CD14-positive monocyte (primary cell): ENCODE data around the gene ABAT. TPM values are rescaled to one million over a fixed set of nuclear protein-coding genes. Genes with fewer than 3 reads are reported as not detected.

Experiments
- DNase-seq, 3 donors: peaks; one replicate each; pipeline ENCODE4 v3.0.0-alpha.2; 2011 to 2022
- H2AFZ ChIP-seq: 2 replicates; pipeline ENCODE4 v1.6.0; 2012; ENCODE audit warnings: mild to moderate bottlenecking, low read depth, low read length, inconsistent platforms; ENCODE audit not compliant: insufficient read depth, poor library complexity, severe bottlenecking
- H3K27ac ChIP-seq, 2 donors: 1 replicate in 1 of 2; 2 replicates in 1 of 2; pipeline ENCODE4 v1.5.1; 2012 to 2013; ENCODE audit warnings: low read length in 2 of 2, control low read depth in 1 of 2, inconsistent platforms in 1 of 2, low read depth in 1 of 2, mild to moderate bottlenecking in 1 of 2
- H3K27me3 ChIP-seq, 2 donors: one replicate each; pipeline versions ENCODE4 v1.6.0 to v1.6.1; 2011 to 2013; ENCODE audit warnings: low read length in 2 of 2; ENCODE audit not compliant: control insufficient read depth in 2 of 2, insufficient read depth in 2 of 2
- H3K36me3 ChIP-seq, 2 donors: replicated peaks in 1 of 2; 1 replicate in 1 of 2; 2 replicates in 1 of 2; pipeline versions ENCODE4 v1.5.1 to v1.6.1; 2012 to 2013; ENCODE audit warnings: low read length in 2 of 2, control low read depth in 1 of 2, inconsistent platforms in 1 of 2, mild to moderate bottlenecking in 1 of 2; ENCODE audit not compliant: insufficient read depth in 2 of 2, control insufficient read depth in 1 of 2
- H3K4me1 ChIP-seq, 2 donors: 1 replicate in 1 of 2; 2 replicates in 1 of 2; pipeline versions ENCODE4 v1.5.1 to v1.6.1; 2012 to 2013; ENCODE audit warnings: low read length in 2 of 2, control low read depth in 1 of 2, inconsistent platforms in 1 of 2, mild to moderate bottlenecking in 1 of 2, moderate library complexity in 1 of 2; ENCODE audit not compliant: insufficient read depth in 2 of 2, control insufficient read depth in 1 of 2
- H3K4me2 ChIP-seq: replicated peaks from 2 replicates; pipeline ENCODE3; 2012; ENCODE audit warnings: low read length, moderate library complexity, mild to moderate bottlenecking; ENCODE audit not compliant: poor library complexity, severe bottlenecking; ENCODE audit errors: extremely low read depth
- H3K4me3 ChIP-seq, 3 experiments: fragments of 200-600 bp in 1 of 3; sonication (generic) in 1 of 3; replicated peaks in 1 of 3; 1 replicate in 2 of 3; 2 replicates in 1 of 3; pipeline ENCODE4 v1.5.1; 2011 to 2013; ENCODE audit warnings: low read length in 3 of 3, mild to moderate bottlenecking in 3 of 3, control low read depth in 2 of 3, low read depth in 2 of 3, inconsistent platforms in 1 of 3, moderate library complexity in 1 of 3
- H3K79me2 ChIP-seq: 2 replicates; pipeline ENCODE4 v1.6.0; 2012; ENCODE audit warnings: mild to moderate bottlenecking, control low read depth, inconsistent platforms, low read length, moderate library complexity; ENCODE audit not compliant: insufficient read depth
- H3K9ac ChIP-seq: 2 replicates; pipeline ENCODE4 v1.6.0; 2017; ENCODE audit warnings: low read length, mild to moderate bottlenecking; ENCODE audit not compliant: insufficient read depth, poor library complexity, severe bottlenecking
- H3K9me3 ChIP-seq, 2 donors: replicated peaks in 1 of 2; 1 replicate in 1 of 2; 2 replicates in 1 of 2; pipeline versions ENCODE4 v1.5.1 to v1.6.1; 2012 to 2013; ENCODE audit warnings: low read length in 2 of 2, control low read depth in 1 of 2; ENCODE audit not compliant: control insufficient read depth in 1 of 2, insufficient read depth in 1 of 2
- H4K20me1 ChIP-seq: 2 replicates; pipeline ENCODE4 v1.6.0; 2012; ENCODE audit warnings: mild to moderate bottlenecking, low read length, control low read depth, moderate library complexity; ENCODE audit not compliant: insufficient read depth
- H3K27ac Mint-ChIP-seq, 7 donors: one replicate each; pipeline ENCODE4 v1.8.0; 2020; ENCODE audit warnings: mild to moderate bottlenecking in 7 of 7, mixed read lengths in 7 of 7, moderate library complexity in 6 of 7, inconsistent platforms in 2 of 7
- H3K27me3 Mint-ChIP-seq, 3 donors: one replicate each; pipeline ENCODE4 v1.8.0; 2021 to 2022; ENCODE audit warnings: low read depth in 3 of 3, mild to moderate bottlenecking in 3 of 3, mixed read lengths in 3 of 3, moderate library complexity in 3 of 3, inconsistent platforms in 1 of 3
- H3K36me3 Mint-ChIP-seq, 2 donors: one replicate each; pipeline ENCODE4 v1.8.0; 2020; ENCODE audit warnings: mixed read lengths in 2 of 2, inconsistent platforms in 1 of 2, mild to moderate bottlenecking in 1 of 2
- H3K4me1 Mint-ChIP-seq: one replicate; pipeline ENCODE4 v1.8.0; 2020; ENCODE audit warnings: mild to moderate bottlenecking, mixed read lengths
- H3K4me3 Mint-ChIP-seq, 2 donors: one replicate each; pipeline ENCODE4 v1.8.0; 2020; ENCODE audit warnings: mild to moderate bottlenecking in 2 of 2, mixed read lengths in 2 of 2, moderate library complexity in 1 of 2
- H3K9me3 Mint-ChIP-seq, 7 donors: one replicate each; pipeline ENCODE4 v1.8.0; 2020 to 2022; ENCODE audit warnings: mixed read lengths in 7 of 7, mild to moderate bottlenecking in 6 of 7, moderate library complexity in 6 of 7, inconsistent platforms in 2 of 7
- WGBS: methylation state at CpG from one replicate; pipeline ENCODE4 v1.1.5; 2013; ENCODE audit warnings: missing lambda C conversion rate; ENCODE audit not compliant: insufficient coverage; 5-methylcytosine and 5-hydroxymethylcytosine counted together
- intact Hi-C, 2 donors: fragments of 100-400 bp; cut with micrococcal nuclease; formaldehyde crosslinking; loops; one replicate each; pipeline versions ENCODE4 v1.15.0 to v1.15.1; 2023
- polyA plus RNA-seq, 3 donors: library from polyadenylated mRNA; depleted of rRNA in 1 of 3; unstranded in 2 of 3; stranded (reverse) in 1 of 3; fragments of 300-500 nt in 2 of 3; fragments of >200 nt in 1 of 3; fragmentation: Illumina TruSeq in 2 of 3; gene quantifications; 1 replicate in 2 of 3; 2 replicates in 1 of 3; pipeline ENCODE4 v1.2.3, GENCODE V29; 2012 to 2021
- TF ChIP-seq, protein P1 (sequence below): fragments of 200-600 bp; IDR thresholded peaks from one replicate; pipeline ENCODE4 v1.8.0; 2022; ENCODE audit warnings: antibody characterized with exemption, mild to moderate bottlenecking

Gene ABAT
- polyA plus RNA-seq, 3 donors: 4.9 to 11.8 (median 8.7) TPM

DNA sequence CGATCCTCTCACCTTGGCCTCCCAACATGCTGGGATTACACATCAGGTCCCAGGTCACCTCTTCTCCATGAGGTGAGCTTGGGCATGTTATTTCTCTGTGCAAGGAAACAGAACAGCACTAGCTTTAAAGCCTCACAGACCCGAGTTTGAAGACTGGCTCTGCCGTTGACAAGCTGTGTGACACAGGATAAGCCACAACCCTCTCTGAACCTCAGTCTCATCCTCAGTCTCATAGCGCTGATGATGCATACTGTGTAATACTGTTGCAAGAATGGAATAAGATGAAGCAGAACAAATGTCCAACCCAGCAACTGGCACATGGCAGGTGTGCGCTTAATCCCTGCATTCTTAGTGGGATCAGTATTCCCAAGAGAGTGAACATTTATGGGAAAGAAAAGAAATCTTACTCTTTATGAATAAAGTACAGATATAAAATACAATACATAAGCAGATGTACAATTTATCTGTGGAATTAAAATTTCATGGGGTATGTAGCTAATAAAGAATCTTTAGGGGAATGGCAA is 43.5 kb downstream of the ABAT start:
- Histone ChIP-seq H3K27ac (no peak overlapping the region), H4K20me1 (peaks cover 3% of the 10 kb centered on the region), H3K27me3 (no peaks in the 10 kb centered on the region), H3K4me2 (no peak overlapping the region), H3K36me3 (peaks cover 0 to 17% of the 10 kb centered on the region in 2 donors), H2AFZ (no peak overlapping the region), H3K4me1 (no peaks in the 10 kb centered on the region), H3K9ac (no peak overlapping the region), H3K4me3 (no peak overlapping the region), H3K9me3 (no peaks in the 10 kb centered on the region), H3K79me2 (no peaks in the 10 kb centered on the region)
- no peak for DNase-seq
- intact Hi-C loops: no loop called here
- WGBS: 100% methylated on average over 1 of the region's 5 CpGs
- H3K4me3 Mint-ChIP-seq: no peak overlapping the region
- H3K36me3 Mint-ChIP-seq: peaks cover 15 to 34% of the 10 kb centered on the region in 2 donors
- no peak overlapping the region for H3K27ac Mint-ChIP-seq
- no peaks in the 10 kb centered on the region for H3K4me1 Mint-ChIP-seq
- peaks cover 0 to 3% (median 2%) of the 10 kb centered on the region in 3 donors for H3K27me3 Mint-ChIP-seq
- TF ChIP-seq, protein P1, sequence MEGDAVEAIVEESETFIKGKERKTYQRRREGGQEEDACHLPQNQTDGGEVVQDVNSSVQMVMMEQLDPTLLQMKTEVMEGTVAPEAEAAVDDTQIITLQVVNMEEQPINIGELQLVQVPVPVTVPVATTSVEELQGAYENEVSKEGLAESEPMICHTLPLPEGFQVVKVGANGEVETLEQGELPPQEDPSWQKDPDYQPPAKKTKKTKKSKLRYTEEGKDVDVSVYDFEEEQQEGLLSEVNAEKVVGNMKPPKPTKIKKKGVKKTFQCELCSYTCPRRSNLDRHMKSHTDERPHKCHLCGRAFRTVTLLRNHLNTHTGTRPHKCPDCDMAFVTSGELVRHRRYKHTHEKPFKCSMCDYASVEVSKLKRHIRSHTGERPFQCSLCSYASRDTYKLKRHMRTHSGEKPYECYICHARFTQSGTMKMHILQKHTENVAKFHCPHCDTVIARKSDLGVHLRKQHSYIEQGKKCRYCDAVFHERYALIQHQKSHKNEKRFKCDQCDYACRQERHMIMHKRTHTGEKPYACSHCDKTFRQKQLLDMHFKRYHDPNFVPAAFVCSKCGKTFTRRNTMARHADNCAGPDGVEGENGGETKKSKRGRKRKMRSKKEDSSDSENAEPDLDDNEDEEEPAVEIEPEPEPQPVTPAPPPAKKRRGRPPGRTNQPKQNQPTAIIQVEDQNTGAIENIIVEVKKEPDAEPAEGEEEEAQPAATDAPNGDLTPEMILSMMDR: no peak
- H3K9me3 Mint-ChIP-seq: peaks cover 0 to 6% (median 3%) of the 10 kb centered on the region in 7 donors

GRCh38 chr16:8718851-8719680 is 44.6 kb downstream of the ABAT start:
- 98% methylated on average over 17 of the region's 19 CpGs for WGBS
- H3K36me3 Mint-ChIP-seq: peaks cover 10 to 30% of the 10 kb centered on the region in 2 donors
- Histone ChIP-seq H4K20me1 (no peaks in the 10 kb centered on the region), H3K4me2 (no peak overlapping the region), H3K4me1 (no peaks in the 10 kb centered on the region), H3K9ac (no peak overlapping the region), H3K9me3 (no peaks in the 10 kb centered on the region), H3K27me3 (no peaks in the 10 kb centered on the region), H3K4me3 (no peak overlapping the region), H2AFZ (no peak overlapping the region), H3K79me2 (no peaks in the 10 kb centered on the region), H3K27ac (no peak overlapping the region), H3K36me3 (peaks cover 0 to 11% of the 10 kb centered on the region in 2 donors)
- peaks cover 0 to 2% (median 0%) of the 10 kb centered on the region in 3 donors for H3K27me3 Mint-ChIP-seq
- H3K27ac Mint-ChIP-seq: no peak overlapping the region
- peaks cover 0 to 6% (median 3%) of the 10 kb centered on the region in 7 donors for H3K9me3 Mint-ChIP-seq
- intact Hi-C loops: no loop called here
- H3K4me1 Mint-ChIP-seq: no peaks in the 10 kb centered on the region
- no peak overlapping the region for H3K4me3 Mint-ChIP-seq
- TF ChIP-seq, protein P1: no peak
- DNase-seq: no peak
